GM21447 (cell line): Measurements from ENCODE around the gene HSFX3.

ENCODE experiments used
- ATAC-seq: cut with Tn5 transposase; IDR thresholded peaks from one replicate; pipeline ENCODE4 v1.9.1; 2021; ENCODE audit not compliant: unreplicated experiment

The HSFX3 gene

GRCh38 chrX:149518236-149518635 lies 31.5 kb downstream of the HSFX3 start:
- ATAC-seq: no peak

GRCh38 chrX:149517308-149517707 lies 32.4 kb downstream of the HSFX3 start:
- ATAC-seq: no peak

- no peak for ATAC-seq
Measured at GRCh38 chrX:149516604-149517003, 33.1 kb downstream of the HSFX3 start.

- no peak for ATAC-seq
Measured at GRCh38 chrX:149515954-149516602, 33.6 kb downstream of the HSFX3 start.

- ATAC-seq: no peak
Measured at GRCh38 chrX:149513825-149514428, 35.8 kb downstream of the HSFX3 start.

- peak; percentile 80 for ATAC-seq
Measured at GRCh38 chrX:149512225-149512885, 37.4 kb downstream of the HSFX3 start.

GRCh38 chrX:149511081-149511480 lies 38.6 kb downstream of the HSFX3 start:
- ATAC-seq: no peak

GRCh38 chrX:149510386-149510785 lies 39.3 kb downstream of the HSFX3 start:
- ATAC-seq: no peak

- ATAC-seq: no peak
Measured at GRCh38 chrX:149508467-149508866, 41.3 kb downstream of the HSFX3 start.

- ATAC-seq: no peak
Measured at GRCh38 chrX:149506349-149506748, 43.4 kb downstream of the HSFX3 start.

GRCh38 chrX:149505671-149506070 lies 44.1 kb downstream of the HSFX3 start:
- ATAC-seq: no peak

GRCh38 chrX:149504915-149505651 lies 44.6 kb downstream of the HSFX3 start, which contains the start of gene IDS:
Gene IDS, minus strand, starts transcription at chrX:149505306. Its CDS starts 169 bp downstream, at chrX:149505137.
- ATAC-seq: peak; percentile 56

GRCh38 chrX:149504226-149504914 lies 45.4 kb downstream of the HSFX3 start:
- peak; percentile 56 for ATAC-seq

GRCh38 chrX:149503446-149503845 lies 46.3 kb downstream of the HSFX3 start:
- ATAC-seq: peak; percentile 62

GRCh38 chrX:149502923-149503322 lies 46.8 kb downstream of the HSFX3 start:
- ATAC-seq: peak; percentile 22

- no peak for ATAC-seq
Measured at GRCh38 chrX:149499766-149500165, 50.0 kb downstream of the HSFX3 start.

GRCh38 chrX:149498767-149499166 lies 51.0 kb downstream of the HSFX3 start:
- ATAC-seq: no peak
